ENCODE measurements around the gene DOCK2. TPM values are rescaled to one million over a fixed set of nuclear protein-coding genes. Genes with fewer than 3 reads are reported as not detected.
"Not testable (repeated sequence)": the region's sequence is repeated elsewhere in the genome, so short reads cannot be mapped to it uniquely, and the experiment has no call there.

Gene DOCK2
- total RNA-seq, 1 donor: 167 TPM

DNA sequence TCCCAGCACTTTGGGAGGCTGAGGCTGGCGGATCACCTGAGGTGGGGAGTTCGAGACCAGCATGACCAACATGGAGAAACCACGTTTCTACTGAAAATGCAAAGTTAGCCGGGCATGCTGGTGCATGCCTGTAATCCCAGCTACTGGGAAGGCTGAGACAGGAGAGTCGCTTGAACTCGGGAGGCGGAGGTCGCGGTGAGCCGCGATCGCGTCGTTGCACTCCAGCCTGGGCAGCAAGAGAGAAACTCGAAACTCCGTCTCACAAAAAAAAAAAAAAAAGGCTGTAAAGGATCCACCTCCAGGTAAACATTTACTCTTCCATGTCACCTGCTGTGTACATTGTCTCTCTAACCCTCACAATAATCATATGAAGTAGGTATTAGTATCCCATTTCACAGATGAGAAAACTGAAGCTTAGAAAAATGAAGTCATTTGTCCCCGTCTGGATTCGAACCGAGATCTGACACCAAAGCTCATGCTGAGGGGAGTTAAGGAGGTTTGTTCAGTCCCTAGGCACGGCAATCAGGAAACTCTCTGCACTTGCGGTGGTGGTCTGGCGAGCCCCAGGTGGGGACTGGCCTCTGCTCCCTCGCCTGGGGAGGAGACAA is 494 bp upstream of the DOCK2 start:
- no peak for DNase-seq (ENCODE audit: low read depth in 2 of 3, low spot score in 2 of 3)

DNA sequence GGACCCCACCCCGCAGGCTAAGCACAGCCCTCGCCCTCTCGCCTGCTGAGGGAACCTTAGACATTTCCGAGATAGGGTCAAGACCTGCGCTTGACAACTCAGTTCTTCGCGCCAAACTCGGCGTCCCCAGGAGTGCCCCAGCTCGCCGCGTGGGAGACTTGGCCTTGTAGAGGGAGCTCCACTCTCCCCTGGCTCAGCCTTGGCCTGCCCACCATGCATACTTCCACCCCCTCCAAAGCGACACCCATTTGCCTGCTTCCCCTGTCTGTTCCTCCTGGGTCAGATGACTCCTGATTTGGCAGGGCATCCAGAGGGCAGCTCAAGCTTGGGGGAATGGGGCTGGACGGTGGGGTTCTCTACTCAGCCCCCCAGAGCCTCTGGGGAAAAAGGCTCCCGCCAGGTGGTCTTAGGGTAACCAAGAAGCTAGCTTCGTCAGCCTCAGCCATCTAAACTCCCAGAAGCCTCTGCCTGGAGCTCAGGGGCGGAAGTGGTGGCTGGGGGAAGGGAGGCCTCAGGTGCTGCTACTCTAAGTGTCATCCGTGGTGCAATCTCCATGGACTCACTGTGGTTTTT is 560 bp downstream of the DOCK2 start:
- peak in 2 of 3 donors; percentile 34 to 52 for DNase-seq (ENCODE audit: low read depth in 2 of 3, low spot score in 2 of 3)

DNA sequence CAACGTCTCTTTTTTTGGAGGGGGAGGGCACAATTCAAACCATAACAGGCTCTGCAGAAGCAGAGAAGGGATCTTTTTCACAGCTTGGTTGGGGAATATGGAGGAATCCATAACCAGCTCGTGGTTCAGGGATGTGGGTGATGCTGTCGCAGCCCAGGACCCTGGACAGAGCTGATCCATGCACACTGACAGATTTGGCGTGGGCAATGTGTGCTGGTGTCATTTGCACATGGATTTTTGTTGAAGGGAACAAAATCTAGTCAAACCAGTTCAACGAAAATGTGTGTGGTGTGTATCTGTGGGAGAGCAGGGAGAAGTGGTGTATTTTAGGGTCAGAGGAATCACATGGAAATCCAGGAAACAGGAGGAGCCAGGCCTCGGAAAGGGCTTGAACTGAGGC is 4.2 kb downstream of the DOCK2 start:
- DNase-seq (ENCODE audit: low read depth in 2 of 3, low spot score in 2 of 3): no peak

DNA sequence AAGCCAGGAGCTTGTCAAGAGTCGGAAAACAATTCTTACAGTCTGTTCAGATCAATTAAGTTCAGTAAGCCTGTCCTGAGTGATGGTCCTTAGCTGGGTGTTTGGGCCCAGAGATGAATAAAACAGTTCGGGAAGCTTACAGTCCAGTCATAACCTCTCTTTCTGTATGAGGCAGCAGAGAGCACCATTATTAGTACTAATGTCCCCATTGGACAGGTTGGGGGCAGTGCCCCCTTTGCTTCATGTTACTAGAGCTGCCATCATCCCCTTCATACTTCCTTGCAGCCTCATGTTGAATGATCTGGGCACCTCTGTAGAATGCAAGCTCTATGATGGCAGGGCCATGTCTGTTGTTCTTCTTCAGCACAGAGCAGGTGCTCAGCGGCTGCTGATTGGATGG is 9.8 kb downstream of the DOCK2 start:
- no peak for DNase-seq (ENCODE audit: low read depth in 2 of 3, low spot score in 2 of 3)

DNA sequence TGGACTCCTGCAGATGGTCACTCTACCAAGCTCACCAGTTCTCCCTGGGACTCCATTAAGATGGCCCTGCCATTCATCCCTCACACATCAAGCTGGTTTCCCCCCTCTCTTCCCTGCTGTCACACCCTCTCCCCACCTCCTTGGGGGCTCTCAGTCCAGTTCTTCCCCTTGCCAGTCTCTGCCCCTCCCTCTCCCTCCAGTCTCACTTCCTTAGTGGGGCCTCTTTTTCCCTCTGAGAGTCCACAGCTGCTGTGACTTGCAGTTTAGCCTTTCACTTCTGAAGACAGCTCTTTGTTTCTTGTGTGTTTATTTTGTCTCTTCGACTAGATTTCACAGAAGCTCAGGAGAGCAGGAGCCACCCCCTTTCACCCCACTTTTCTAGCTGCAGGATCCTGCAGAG is 10.5 kb downstream of the DOCK2 start:
- DNase-seq (ENCODE audit: low read depth in 2 of 3, low spot score in 2 of 3): peak in 2 of 3 donors; percentile 43 to 78

DNA sequence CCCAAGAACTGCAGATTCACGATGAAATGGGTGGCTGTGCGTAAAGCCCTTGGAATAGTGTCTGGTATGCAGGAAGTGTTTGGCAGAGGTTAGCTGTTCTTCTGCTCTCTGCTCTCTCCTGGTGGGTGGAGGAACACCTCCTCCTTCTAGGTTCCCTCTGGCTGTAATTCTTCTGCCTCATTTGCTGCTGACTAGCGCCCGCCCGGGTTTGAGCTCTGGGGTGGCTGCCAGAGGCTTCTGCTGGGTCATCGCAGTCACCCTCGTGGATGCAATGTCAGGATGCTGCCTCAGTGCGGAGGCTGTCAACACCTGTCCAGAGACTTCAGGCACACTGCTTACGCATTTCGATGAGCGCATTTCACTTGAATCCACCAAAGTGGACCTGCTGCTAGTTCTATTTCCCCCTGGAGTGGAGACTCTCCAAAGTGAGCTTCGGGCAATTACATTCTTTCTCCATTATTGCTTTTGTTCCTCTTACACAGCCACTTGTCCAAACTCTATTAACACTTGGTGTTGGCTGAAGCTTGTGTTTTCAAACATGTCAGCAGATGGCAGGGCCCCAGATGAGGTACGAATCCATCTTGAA is 11.7 kb downstream of the DOCK2 start:
- peak in 2 of 3 donors; percentile 41 to 49 for DNase-seq (ENCODE audit: low read depth in 2 of 3, low spot score in 2 of 3)

DNA sequence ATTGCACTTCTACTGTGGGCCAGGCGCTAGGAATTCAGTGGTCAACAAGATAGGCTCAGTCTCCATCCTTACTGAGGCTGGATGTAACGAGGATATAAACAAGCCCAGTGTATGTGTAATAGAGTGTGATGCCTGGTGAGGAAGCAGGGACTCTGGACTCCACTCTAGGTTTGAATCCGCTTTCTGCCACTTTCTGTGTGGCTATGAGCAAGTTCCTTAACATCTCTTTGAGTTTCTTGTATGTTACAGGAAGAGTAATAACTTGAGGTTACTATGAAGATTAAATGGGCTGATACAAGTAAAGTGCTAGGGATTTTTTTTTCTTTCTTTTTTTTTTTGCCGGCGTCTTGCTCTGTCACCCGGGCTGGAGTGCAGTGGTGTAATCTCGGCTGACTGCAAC is 12.4 kb downstream of the DOCK2 start:
- no peak for DNase-seq (ENCODE audit: low read depth in 2 of 3, low spot score in 2 of 3)

DNA sequence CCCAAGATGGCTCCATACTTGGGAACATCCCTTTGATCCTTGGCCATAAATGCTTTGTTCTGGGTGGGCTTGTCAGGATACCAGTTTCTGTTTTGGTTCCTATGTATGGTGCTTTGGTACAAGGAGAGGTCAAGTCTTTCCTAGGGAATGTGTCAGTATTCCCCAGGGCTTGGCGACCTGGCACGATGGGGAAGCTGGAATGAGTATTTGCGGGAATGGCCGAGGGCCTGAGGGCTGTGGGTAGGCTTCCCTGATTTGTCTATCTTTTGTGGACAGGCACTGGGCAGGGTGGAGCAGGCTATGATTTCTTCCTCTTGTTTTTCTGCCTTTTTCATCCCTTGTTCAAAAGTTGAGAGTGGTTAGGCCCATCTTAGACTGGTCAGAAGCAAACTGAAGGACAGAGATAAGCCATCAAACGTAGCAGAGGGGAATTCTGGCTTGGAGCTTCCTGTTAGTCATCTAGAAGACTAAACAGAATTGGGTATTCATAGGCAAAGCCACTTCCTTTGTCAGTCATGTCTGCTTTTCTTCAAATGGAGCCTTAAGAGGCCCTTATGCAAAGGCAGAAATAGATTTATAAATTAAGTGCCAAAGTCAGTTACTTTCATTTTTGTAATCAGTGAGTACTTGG is 13.7 kb downstream of the DOCK2 start:
- peak in 2 of 3 donors; percentile 47 to 63 for DNase-seq (ENCODE audit: low read depth in 2 of 3, low spot score in 2 of 3)

DNA sequence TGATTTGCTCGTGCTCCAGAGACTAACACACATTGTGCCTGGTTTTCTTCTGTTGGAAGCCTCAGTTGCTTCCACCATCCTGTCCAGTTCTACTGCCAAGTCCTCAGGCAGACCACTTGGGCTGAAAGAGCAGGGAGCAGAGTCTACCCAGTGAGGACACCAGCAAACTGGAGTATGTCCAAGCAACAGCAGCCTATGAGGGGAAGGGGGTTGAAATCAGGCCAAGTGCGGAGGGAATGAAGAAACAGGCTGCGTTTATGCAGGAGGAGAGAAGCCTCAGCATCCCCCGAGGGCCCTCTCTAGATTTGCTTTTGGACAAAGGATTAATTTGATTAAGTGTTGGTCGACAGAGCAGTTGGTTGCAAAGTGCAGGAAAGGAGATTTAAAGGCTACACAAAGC is 14.5 kb downstream of the DOCK2 start:
- DNase-seq (ENCODE audit: low read depth in 2 of 3, low spot score in 2 of 3): no peak

DNA sequence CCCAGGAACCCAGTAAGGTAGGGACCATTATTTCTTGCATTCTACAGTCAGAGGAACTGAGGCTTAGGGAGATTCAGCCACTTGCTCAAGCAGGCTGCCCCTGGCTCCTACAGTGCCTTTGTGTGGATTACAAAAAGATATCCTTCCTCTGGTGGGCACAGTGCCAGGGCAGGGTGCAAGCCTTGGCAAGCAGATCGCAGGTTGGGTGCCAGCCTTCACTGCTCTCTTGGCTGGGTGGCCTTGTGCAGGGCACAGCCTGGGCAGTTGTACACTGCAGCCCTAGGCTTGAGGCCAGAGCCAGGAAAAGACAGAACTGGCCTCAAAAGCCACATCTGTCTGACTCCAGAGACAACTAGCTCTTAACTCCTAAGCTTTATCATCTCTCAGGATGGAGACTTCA is 15.0 kb downstream of the DOCK2 start:
- DNase-seq (ENCODE audit: low read depth in 2 of 3, low spot score in 2 of 3): no peak

DNA sequence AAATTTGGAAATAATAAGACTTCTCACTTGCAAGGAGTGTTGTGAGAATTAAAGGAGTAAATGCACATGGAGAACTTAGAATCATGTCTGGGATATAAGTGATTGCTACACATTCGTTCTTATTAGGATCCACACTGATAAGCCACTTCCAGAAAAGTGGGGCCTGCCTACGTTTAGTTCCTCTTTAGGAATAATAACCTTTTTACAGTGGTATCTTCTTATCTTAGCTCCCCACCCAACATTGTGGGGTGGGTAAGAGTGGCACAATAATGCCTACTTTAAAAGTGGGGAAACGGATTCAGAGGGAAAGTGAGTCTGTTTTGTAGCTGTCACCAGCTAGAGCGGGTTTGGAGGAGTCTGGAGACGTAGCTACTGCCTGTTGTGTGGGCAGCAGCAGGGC is 16.0 kb downstream of the DOCK2 start:
- peak in 1 of 3 donors; percentile 26 for DNase-seq (ENCODE audit: low read depth in 2 of 3, low spot score in 2 of 3)

DNA sequence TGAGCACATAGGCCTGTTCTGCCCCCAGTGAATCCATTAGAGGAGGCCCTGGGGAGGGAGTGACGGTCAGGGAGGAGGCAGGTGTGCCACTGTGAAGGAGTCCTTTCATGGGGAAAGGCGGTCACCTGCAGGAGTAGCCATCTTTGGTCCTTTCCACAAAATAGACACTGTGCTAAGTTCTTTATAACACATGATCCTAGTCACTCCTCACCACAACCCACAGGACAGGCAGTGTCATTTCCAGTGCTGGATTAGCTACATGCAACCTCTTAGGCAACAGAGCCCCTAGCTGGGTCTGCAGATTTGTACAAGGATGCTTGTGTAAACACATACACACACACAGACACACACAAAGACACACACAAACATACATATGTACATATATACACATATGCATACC is 18.3 kb downstream of the DOCK2 start:
- no peak for DNase-seq (ENCODE audit: low read depth in 2 of 3, low spot score in 2 of 3)

DNA sequence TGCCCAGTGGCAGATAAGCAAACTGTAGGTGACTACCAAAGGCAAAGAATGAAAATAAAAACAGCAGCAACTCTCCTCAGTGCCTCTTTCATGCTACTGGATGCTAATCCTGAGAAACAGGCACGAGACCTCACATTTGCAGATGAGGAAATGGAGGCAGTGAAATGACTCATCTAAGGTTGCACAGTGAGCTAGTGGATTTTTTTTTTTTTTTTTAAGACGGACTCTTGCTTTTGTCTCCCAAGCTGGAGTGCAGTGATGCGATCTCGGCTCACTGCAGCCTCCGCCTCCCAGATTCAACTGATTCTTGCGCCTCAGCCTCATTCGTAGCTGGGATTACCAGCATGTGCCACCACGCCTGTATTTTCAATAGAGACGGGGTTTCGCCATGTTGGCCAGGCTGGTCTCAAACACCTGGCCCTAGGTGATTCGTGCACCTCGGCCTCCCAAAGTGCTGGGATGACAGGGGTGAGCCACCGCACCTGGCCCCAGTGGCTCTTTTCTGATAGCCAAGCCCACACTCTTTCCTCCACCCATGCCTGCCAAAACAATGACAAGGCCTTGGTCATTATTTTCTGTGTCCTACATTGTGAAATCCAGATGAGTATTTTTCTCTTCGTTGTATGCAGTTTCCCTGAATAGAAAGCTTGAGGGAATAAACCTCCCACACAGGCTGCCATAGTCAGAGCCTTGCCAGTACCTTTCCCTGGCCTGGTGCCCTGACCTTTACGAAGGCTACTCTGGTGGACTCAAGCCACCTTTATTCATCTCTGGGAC is 19.2 kb downstream of the DOCK2 start:
- DNase-seq (ENCODE audit: low read depth in 2 of 3, low spot score in 2 of 3): no peak

DNA sequence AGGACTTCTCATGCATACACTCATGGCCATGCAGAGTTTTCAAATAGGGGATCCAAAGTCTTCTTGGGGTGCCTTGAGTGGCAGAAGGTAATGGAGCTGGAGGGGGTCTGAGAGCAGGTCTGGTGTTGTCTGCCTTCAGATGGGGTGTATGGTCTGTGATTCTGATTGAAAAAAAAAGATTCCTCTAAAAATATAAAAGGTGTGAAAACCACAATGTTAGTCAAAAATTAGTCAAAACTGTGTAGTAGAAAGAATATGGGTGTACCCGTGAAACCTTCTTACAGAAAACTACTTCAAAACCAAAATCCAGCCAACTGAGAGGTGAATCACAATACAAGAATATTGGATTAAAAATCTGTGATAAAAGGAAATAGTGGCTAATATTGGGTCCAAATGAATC is 20.1 kb downstream of the DOCK2 start:
- DNase-seq (ENCODE audit: low read depth in 2 of 3, low spot score in 2 of 3): no peak

DNA sequence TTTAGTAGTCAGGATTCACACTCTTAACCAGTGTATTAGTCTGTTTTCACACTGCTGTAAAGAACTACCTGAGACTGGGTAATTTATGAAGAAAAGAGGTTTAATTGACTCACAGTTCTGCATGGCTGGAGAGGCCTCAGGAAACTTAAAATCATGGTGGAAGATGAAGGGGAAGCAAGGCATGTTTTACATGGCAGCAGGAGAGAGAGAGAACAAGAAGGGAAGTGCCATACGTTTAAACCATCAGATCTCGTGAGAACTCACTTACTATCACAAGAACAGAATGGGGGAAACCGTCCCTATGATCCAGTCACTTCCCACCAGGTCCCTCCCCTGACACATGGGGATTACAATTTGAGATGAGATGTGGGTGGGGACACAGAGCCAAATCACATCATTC is 25.4 kb downstream of the DOCK2 start:
- DNase-seq (ENCODE audit: low read depth in 2 of 3, low spot score in 2 of 3): not testable (repeated sequence)

DNA sequence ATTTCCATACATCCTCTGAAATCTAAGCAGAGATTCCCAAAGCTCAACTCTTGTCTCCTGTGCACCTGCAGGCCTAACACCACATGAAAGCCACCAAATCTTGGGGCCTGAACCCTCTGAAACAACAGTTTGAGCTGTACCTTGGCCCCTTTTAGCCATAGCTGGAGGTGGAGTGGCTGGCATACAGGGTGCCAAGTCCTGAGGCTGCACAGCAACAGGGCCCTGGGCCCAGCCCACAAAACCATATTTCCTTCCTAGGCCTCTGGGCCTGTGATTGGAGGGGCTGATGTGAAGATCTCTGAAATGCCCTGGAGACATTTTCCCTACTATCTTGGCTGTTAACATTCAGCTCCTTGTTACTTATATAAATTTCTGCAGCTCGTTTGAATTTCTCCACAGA is 26.5 kb downstream of the DOCK2 start:
- DNase-seq (ENCODE audit: low read depth in 2 of 3, low spot score in 2 of 3): no peak

DNA sequence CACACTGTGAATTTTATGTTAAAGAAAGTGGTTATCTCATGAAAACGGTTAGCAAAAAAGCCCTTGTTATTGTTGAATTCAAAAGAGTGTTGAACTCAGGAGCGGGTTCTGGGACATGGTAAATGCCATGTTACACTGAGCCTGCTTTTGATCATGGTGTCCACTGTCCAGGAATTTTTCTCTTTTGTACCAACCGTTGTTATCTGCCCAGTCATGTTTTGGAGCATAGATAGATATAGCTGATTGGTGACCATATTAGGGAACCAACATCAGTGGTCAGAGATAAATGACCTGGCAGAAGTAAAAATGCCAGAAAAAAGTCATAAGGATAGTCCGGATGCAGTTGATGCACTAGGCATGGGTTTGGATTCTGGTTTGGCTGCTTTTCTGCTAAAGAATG is 29.3 kb downstream of the DOCK2 start:
- no peak for DNase-seq (ENCODE audit: low read depth in 2 of 3, low spot score in 2 of 3)

DNA sequence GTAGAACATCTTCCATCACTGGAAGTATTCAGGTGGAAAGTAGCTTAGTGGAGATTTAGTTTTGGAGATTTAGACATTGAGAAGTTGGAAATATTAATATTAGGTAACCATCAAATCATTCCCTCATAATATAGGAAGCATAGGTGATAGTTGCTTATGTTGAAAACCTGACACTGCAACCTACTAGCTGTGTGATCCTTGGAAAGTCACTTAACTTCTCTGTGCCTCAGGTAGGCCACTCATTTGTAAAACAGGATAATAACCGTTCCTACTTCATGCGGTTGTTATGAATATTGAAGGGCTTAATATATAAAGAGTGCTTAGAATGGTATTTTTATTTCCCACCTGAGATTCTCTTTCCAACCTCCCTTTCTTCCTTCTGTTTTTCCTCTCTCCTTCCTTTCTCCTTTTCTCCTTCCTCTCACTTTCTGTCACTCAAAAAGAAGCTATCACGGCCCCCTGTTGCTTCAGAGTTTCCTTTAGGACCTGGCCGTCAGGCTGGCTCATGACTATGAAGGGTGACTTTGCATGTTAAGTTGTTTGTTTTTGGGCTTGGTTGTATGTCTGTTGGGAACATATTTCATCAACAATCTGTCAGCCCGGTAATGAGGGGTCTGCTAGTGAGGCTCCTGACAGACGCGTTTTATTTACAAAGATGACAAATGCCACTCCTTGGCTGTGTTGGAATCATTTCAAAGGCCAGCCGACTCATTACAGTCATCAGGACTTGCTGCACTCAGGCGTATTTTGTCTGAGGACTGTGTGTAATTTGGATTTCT is 31.0 kb downstream of the DOCK2 start:
- DNase-seq (ENCODE audit: low read depth in 2 of 3, low spot score in 2 of 3): no peak

DNA sequence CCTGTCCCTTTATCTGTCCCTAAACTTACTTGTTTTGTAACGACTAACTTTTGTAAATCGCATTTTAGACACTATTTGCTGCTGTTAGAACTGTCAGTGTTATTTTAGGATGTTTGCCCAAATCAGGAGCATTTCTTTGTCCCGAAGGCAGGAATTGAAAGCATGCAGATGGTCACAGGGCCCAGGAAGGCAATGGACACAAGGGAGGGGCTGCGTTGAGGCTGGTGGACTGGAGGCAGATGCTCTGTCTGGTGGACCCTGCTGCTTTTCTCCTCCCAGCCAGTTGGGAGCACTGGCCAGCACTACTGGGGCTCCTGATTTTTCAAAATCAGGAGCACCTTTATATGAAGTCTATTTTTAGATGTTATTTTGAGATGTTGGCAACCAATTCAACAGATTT is 31.7 kb downstream of the DOCK2 start:
- no peak for DNase-seq (ENCODE audit: low read depth in 2 of 3, low spot score in 2 of 3)

DNA sequence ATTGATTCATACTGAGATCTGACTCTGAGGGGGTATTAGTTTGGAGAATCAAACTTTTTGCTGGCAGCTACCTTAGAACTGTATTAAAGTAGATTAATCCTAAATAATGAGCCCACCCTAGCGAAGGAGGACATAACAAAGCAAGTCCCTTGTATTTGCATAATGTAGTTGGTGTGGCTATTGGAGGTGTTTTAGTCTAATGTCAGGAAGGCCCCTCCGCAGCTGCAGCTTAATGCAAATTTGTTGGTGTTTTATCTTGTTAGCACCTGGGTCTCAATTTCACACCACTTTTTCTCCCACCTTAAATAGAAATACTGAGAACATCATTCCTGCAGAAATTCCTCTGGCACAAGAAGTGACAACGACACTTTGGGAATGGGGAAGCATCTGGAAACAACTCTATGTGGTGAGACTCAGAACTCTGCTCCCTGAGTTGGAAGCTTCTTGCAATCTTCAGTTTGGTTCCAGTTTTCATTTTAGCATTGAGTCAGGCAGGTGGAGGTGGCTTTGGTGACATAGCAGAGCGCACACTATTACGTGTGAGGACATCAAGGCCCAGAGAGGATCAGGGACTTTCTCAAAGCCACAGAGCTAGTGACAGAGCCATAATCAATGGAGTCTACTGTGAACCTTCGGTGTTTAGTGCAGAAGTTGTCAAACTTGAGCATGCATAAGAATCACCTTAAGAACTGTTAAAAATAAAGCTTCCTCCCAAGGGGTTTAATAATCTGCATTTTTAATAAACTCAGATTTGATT is 33.9 kb downstream of the DOCK2 start:
- DNase-seq (ENCODE audit: low read depth in 2 of 3, low spot score in 2 of 3): no peak
